SK-N-MC (cell line): ENCODE data around the gene WRAP73.

Experiments
- DNase-seq: peaks from one replicate; pipeline ENCODE4 v3.0.0-alpha.2; 2011; ENCODE audit warnings: low read depth, low spot score
- H3K27ac ChIP-seq: fragments of 200-600 bp; sonication (generic); 2 replicates; pipeline ENCODE4 v1.5.1; 2016; ENCODE audit warnings: mixed run types
- H3K36me3 ChIP-seq: fragments of 200-600 bp; sonication (generic); 2 replicates; pipeline ENCODE4 v1.6.1; 2017; ENCODE audit warnings: antibody characterized with exemption, low read length, mixed read lengths; ENCODE audit not compliant: insufficient read depth
- H3K4me3 ChIP-seq: fragments of 200-600 bp; sonication (generic); 2 replicates; pipeline ENCODE4 v1.5.1; 2016
- H3K9ac ChIP-seq: fragments of 200-600 bp; sonication (generic); 2 replicates; pipeline ENCODE4 v1.8.0; 2017; ENCODE audit warnings: mixed run types, mixed read lengths; ENCODE audit not compliant: insufficient read length
- H3K9me3 ChIP-seq: fragments of 200-600 bp; sonication (generic); 2 replicates; pipeline ENCODE4 v1.6.1; 2017; ENCODE audit warnings: low read depth, mild to moderate bottlenecking, antibody characterized with exemption, low read length, moderate library complexity, mixed read lengths
- EZH2 ChIP-seq: fragments of 200-600 bp; sonication (generic); IDR thresholded peaks from one replicate; pipeline ENCODE4 v1.6.1; 2017; ENCODE audit warnings: antibody characterized with exemption
- FOXP2 ChIP-seq: optimal IDR thresholded peaks from 2 replicates; pipeline ENCODE3; 2011; ENCODE audit warnings: mild to moderate bottlenecking, moderate library complexity; ENCODE audit not compliant: insufficient read depth; ENCODE audit errors: extremely low read length, control extremely low read depth
- POLR2AphosphoS5 ChIP-seq: IDR thresholded peaks from 2 replicates; pipeline ENCODE4 v1.6.1; 2012; ENCODE audit warnings: mild to moderate bottlenecking, low read depth, low read length, borderline replicate concordance

WRAP73 gene

GRCh38 chr1:3679098-3679555, 29.2 kb upstream of the WRAP73 start:
- no peaks in the 10 kb centered on the region for H3K9me3 ChIP-seq
- no peaks in the 10 kb centered on the region for H3K36me3 ChIP-seq
- no peak for DNase-seq
- no peak overlapping the region for H3K27ac ChIP-seq
- no peak overlapping the region for H3K4me3 ChIP-seq
- no peak overlapping the region for H3K9ac ChIP-seq
- TF ChIP-seq FOXP2 = no peak

- no peak overlapping the region for H3K4me3 ChIP-seq
- DNase-seq = no peak
- H3K9me3 ChIP-seq = no peaks in the 10 kb centered on the region
- H3K27ac ChIP-seq = no peak overlapping the region
- no peaks in the 10 kb centered on the region for H3K36me3 ChIP-seq
- H3K9ac ChIP-seq = no peak overlapping the region
- TF ChIP-seq FOXP2 (no peak), POLR2AphosphoS5 (no peak), EZH2 (no peak)
These were observed 28.6 kb upstream of the WRAP73 start for GRCh38 chr1:3678361-3679097.

- no peak overlapping the region for H3K9ac ChIP-seq
- no peak overlapping the region for H3K27ac ChIP-seq
- H3K36me3 ChIP-seq = no peaks in the 10 kb centered on the region
- DNase-seq = no peak
- H3K4me3 ChIP-seq = no peak overlapping the region
- no peaks in the 10 kb centered on the region for H3K9me3 ChIP-seq
- TF ChIP-seq POLR2AphosphoS5 (no peak), FOXP2 (no peak), EZH2 (no peak)
These were observed 27.6 kb upstream of the WRAP73 start for GRCh38 chr1:3677484-3677883.

- no peak for DNase-seq
- H3K9me3 ChIP-seq = no peaks in the 10 kb centered on the region
- H3K9ac ChIP-seq = no peak overlapping the region
- H3K4me3 ChIP-seq = no peak overlapping the region
- H3K27ac ChIP-seq = no peak overlapping the region
- no peak for TF ChIP-seq POLR2AphosphoS5
- no peak for TF ChIP-seq EZH2
- TF ChIP-seq FOXP2 = no peak
- H3K36me3 ChIP-seq = no peaks in the 10 kb centered on the region
These were observed 26.9 kb upstream of the WRAP73 start for GRCh38 chr1:3676581-3677470.

GRCh38 chr1:3675436-3675835, 25.5 kb upstream of the WRAP73 start:
- no peak overlapping the region for H3K9ac ChIP-seq
- H3K27ac ChIP-seq = no peak overlapping the region
- no peaks in the 10 kb centered on the region for H3K9me3 ChIP-seq
- DNase-seq = no peak
- H3K4me3 ChIP-seq = no peak overlapping the region
- H3K36me3 ChIP-seq = no peaks in the 10 kb centered on the region
- TF ChIP-seq FOXP2 = no peak
- no peak for TF ChIP-seq EZH2
- TF ChIP-seq POLR2AphosphoS5 = no peak

- Histone ChIP-seq H3K36me3 (no peaks in the 10 kb centered on the region), H3K4me3 (no peak overlapping the region), H3K27ac (no peak overlapping the region), H3K9me3 (no peaks in the 10 kb centered on the region), H3K9ac (no peak overlapping the region)
- no peak for DNase-seq
- TF ChIP-seq FOXP2 (no peak), POLR2AphosphoS5 (no peak), EZH2 (no peak)
These were observed 24.5 kb upstream of the WRAP73 start for GRCh38 chr1:3674100-3675094.

GRCh38 chr1:3673381-3674099, 23.6 kb upstream of the WRAP73 start:
- Histone ChIP-seq H3K4me3 (no peak overlapping the region), H3K27ac (no peak overlapping the region), H3K36me3 (no peaks in the 10 kb centered on the region), H3K9ac (no peak overlapping the region), H3K9me3 (no peaks in the 10 kb centered on the region)
- no peak for DNase-seq
- TF ChIP-seq FOXP2 = no peak
- TF ChIP-seq EZH2 = no peak
- TF ChIP-seq POLR2AphosphoS5 = no peak

- no peak overlapping the region for H3K9ac ChIP-seq
- H3K27ac ChIP-seq = no peak overlapping the region
- no peak for DNase-seq
- TF ChIP-seq EZH2 = no peak
- no peak for TF ChIP-seq POLR2AphosphoS5
- TF ChIP-seq FOXP2 = no peak
- no peaks in the 10 kb centered on the region for H3K9me3 ChIP-seq
- H3K4me3 ChIP-seq = no peak overlapping the region
- no peaks in the 10 kb centered on the region for H3K36me3 ChIP-seq
These were observed 23.1 kb upstream of the WRAP73 start for GRCh38 chr1:3672971-3673361.
